Measurements from ENCODE around the gene MAP3K3. TPM values are rescaled to one million over a fixed set of nuclear protein-coding genes. Genes with fewer than 3 reads are reported as not detected.

Gene MAP3K3
- total and polyA plus RNA-seq, 10 of the 15 experiments (the other 5 are each of a cell fraction or from before 2014, with no cell fraction given), result 1.6 to 24.1 (median 15.0) TPM

DNA sequence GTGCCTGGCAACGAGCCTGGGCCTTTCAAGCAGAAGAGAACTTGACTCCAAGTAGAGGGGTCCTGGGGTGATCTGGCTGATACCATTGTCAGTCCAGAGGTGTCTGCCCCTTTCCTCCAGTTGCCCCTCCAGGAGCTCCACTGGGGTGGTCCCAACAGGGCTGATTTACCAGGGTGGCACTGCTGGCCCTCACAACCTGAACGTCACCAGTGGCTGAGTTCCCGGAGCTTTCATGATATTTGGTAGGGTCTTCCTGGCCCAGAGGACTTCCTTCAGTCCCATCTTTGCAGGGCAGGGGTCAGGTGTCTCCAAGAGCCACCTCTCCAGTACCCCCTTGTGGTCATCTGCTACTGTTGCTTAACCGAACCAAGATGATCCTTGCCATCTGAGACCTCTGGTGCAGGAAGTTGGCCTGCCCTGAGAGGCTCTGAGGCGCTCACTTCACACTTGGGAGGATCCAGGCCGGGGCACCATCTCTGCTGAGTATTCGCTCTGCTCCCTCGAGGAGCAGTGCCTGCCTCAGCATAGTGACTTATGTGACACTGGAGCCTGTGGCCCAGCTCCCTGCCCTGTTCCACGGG is 74.3 kb downstream of the MAP3K3 start (continued):
- TF ChIP-seq, protein P1, sequence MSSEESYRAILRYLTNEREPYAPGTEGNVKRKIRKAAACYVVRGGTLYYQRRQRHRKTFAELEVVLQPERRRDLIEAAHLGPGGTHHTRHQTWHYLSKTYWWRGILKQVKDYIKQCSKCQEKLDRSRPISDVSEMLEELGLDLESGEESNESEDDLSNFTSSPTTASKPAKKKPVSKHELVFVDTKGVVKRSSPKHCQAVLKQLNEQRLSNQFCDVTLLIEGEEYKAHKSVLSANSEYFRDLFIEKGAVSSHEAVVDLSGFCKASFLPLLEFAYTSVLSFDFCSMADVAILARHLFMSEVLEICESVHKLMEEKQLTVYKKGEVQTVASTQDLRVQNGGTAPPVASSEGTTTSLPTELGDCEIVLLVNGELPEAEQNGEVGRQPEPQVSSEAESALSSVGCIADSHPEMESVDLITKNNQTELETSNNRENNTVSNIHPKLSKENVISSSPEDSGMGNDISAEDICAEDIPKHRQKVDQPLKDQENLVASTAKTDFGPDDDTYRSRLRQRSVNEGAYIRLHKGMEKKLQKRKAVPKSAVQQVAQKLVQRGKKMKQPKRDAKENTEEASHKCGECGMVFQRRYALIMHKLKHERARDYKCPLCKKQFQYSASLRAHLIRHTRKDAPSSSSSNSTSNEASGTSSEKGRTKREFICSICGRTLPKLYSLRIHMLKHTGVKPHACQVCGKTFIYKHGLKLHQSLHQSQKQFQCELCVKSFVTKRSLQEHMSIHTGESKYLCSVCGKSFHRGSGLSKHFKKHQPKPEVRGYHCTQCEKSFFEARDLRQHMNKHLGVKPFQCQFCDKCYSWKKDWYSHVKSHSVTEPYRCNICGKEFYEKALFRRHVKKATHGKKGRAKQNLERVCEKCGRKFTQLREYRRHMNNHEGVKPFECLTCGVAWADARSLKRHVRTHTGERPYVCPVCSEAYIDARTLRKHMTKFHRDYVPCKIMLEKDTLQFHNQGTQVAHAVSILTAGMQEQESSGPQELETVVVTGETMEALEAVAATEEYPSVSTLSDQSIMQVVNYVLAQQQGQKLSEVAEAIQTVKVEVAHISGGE (CRISPR knock-in tag; IDR thresholded peaks at IDR 0.05), result no peak
- no peak for TF ChIP-seq STAT3 (IDR thresholded peaks at IDR 0.05; ENCODE audit: low read depth, low read length)
- no peak for TF ChIP-seq BHLHE40 (IDR thresholded peaks at IDR 0.05; ENCODE audit: borderline replicate concordance in 1 of 2, low read depth in 2 of 2, low read length in 1 of 2)
- no peak for TF ChIP-seq FOS (IDR thresholded peaks at IDR 0.05; ENCODE audit: borderline replicate concordance, extremely low read depth, insufficient read length)
- TF ChIP-seq SIN3A (IDR thresholded peaks at IDR 0.05; ENCODE audit: low read depth, low read length), result no peak
- no peak for TF ChIP-seq ZSCAN29 (IDR thresholded peaks at IDR 0.05)
- no peak for TF ChIP-seq EGR1 (IDR thresholded peaks at IDR 0.05; ENCODE audit: borderline replicate concordance in 1 of 2, low read depth in 2 of 2, low read length in 2 of 2)
- TF ChIP-seq, protein P2, sequence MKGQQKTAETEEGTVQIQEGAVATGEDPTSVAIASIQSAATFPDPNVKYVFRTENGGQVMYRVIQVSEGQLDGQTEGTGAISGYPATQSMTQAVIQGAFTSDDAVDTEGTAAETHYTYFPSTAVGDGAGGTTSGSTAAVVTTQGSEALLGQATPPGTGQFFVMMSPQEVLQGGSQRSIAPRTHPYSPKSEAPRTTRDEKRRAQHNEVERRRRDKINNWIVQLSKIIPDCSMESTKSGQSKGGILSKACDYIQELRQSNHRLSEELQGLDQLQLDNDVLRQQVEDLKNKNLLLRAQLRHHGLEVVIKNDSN (IDR thresholded peaks at IDR 0.05; ENCODE audit: borderline replicate concordance, extremely low read length, insufficient read depth, low read depth, low read length), result no peak
- TF ChIP-seq NR2F1 (conservative IDR thresholded peaks at IDR 0.05), result peak; percentile 70

Data from GM12878 (cell line).